ENCODE measurements around the gene CEP192.

- no peak for TF ChIP-seq CTCF (conservative IDR thresholded peaks at IDR 0.05 in 1 of 2, IDR thresholded peaks at IDR 0.05 in 1 of 2; ENCODE audit: extremely low read depth in 1 of 2, insufficient read depth in 1 of 2, low read depth in 1 of 2, low read length in 2 of 2)
- TF ChIP-seq EZH2 (IDR thresholded peaks at IDR 0.05; ENCODE audit: borderline replicate concordance, low read length), result no peak
Observed at GRCh38 chr18:13131283-13131682, 140.1 kb downstream of the CEP192 start.

All from mammary epithelial cell (primary cell).